Gastroesophageal sphincter (tissue), 4 donors: ENCODE measurements around the gene MYCBP2. TPM values are rescaled to one million over a fixed set of nuclear protein-coding genes. Genes with fewer than 3 reads are reported as not detected.

Experiments
- ATAC-seq: fragments of 150-250 bp; one replicate; pipeline ENCODE4 v1.9.1; 2016; ENCODE audit warnings: mild to moderate bottlenecking, moderate library complexity
- H3K27ac ChIP-seq, 4 donors: fragments of 200-600 bp; sonication (generic) in 3 of 4; 1 replicate in 3 of 4; 2 replicates in 1 of 4; pipeline ENCODE4 v1.5.1; 2016 to 2019
- H3K27me3 ChIP-seq: fragments of 200-600 bp; sonication (generic); one replicate; pipeline ENCODE4 v1.5.1; 2019
- H3K36me3 ChIP-seq, 2 donors: fragments of 200-600 bp; sonication (generic); one replicate each; pipeline ENCODE4 v1.5.1; 2019; ENCODE audit warnings: control low read depth in 1 of 2
- H3K4me1 ChIP-seq, 3 donors: fragments of 200-600 bp; sonication (generic); 1 replicate in 2 of 3; 2 replicates in 1 of 3; pipeline ENCODE4 v1.5.1; 2016 to 2019; ENCODE audit warnings: control low read depth in 2 of 3
- H3K4me3 ChIP-seq, 2 donors: fragments of 200-600 bp; sonication (generic); one replicate each; pipeline ENCODE4 v1.5.1; 2019; ENCODE audit warnings: mild to moderate bottlenecking in 1 of 2, moderate library complexity in 1 of 2
- H3K9me3 ChIP-seq, 3 donors: fragments of 200-600 bp; sonication (generic); one replicate each; pipeline ENCODE4 v1.5.1; 2017 to 2019; ENCODE audit warnings: control low read depth in 2 of 3
- CTCF ChIP-seq, 4 experiments: fragments of 200-600 bp in 2 of 4; fragments of 450-650 bp in 2 of 4; sonication (generic) in 1 of 4; IDR thresholded peaks; one replicate each; pipeline ENCODE4 v1.5.1; 2017 to 2019; ENCODE audit warnings: antibody characterized with exemption in 4 of 4, mild to moderate bottlenecking in 2 of 4, moderate library complexity in 2 of 4
- EP300 ChIP-seq: sonication (generic); formaldehyde crosslinking; IDR thresholded peaks from one replicate; pipeline ENCODE4 v1.6.1; 2017; ENCODE audit warnings: antibody characterized with exemption, mild to moderate bottlenecking
- POLR2A ChIP-seq, 2 donors: fragments of 450-650 bp; IDR thresholded peaks; one replicate each; pipeline ENCODE4 v1.6.1; 2017; ENCODE audit warnings: antibody characterized with exemption in 2 of 2, mild to moderate bottlenecking in 2 of 2, moderate library complexity in 1 of 2
- POLR2AphosphoS5 ChIP-seq: sonication (generic); formaldehyde crosslinking; IDR thresholded peaks from one replicate; pipeline ENCODE4 v1.6.1; 2017; ENCODE audit warnings: antibody characterized with exemption
- WGBS, 2 donors: methylation state at CpG; one replicate each; pipeline ENCODE4 v1.1.5; 2018; ENCODE audit warnings: low coverage in 1 of 2; 5-methylcytosine and 5-hydroxymethylcytosine counted together
- total RNA-seq, 4 donors: library from RNA; depleted of rRNA; stranded (reverse); fragments of >200 nt; gene quantifications; one replicate each; pipeline ENCODE4 v1.1.0, GENCODE V29; 2016

MYCBP2 gene
- total RNA-seq, 4 donors from 2014 or later = 116 to 148 (median 119) TPM

DNA sequence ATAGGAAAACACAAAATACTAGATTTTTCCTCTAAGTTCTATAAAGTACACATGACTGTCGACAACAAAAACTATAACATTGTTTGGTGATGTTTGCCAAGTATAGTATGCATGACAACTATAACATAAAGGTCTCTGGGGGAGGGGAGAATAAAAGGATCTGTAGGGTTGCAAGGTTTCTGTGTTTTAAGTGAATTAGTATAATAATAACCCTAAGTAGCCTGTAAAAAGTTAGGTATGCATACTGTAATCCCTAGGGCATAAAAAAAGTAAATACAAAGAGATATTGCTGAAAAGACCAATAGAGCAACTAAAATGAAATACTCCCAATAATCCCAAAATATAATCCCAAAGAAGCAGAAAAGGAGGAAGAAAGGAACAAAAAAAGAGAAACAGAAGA is 14.6 kb downstream of the MYCBP2 start:
- Histone ChIP-seq H3K4me1 (peaks cover 0 to 52% (median 8%) of the 10 kb centered on the region in 3 donors), H3K9me3 (no peaks in the 10 kb centered on the region), H3K27ac (no peak overlapping the region), H3K27me3 (no peaks in the 10 kb centered on the region), H3K4me3 (no peak overlapping the region), H3K36me3 (peaks cover 0 to 5% of the 10 kb centered on the region in 2 donors)
- ATAC-seq = no peak
- TF ChIP-seq POLR2A (IDR thresholded peaks at IDR 0.05) = no peak
- TF ChIP-seq POLR2AphosphoS5 = no peak
- TF ChIP-seq EP300 = no peak
- no peak for TF ChIP-seq CTCF (IDR thresholded peaks at IDR 0.05)
- 17 to 57% methylated on average over 1 of the region's 1 CpG for WGBS, 2 donors

GRCh38 chr13:77310579-77311279 is 16.2 kb downstream of the MYCBP2 start:
- H3K36me3 ChIP-seq = no peaks in the 10 kb centered on the region
- H3K27me3 ChIP-seq = no peaks in the 10 kb centered on the region
- TF ChIP-seq POLR2A (IDR thresholded peaks at IDR 0.05) = no peak
- H3K4me1 ChIP-seq = peaks cover 0 to 59% (median 10%) of the 10 kb centered on the region in 3 donors
- no peak overlapping the region for H3K27ac ChIP-seq
- H3K4me3 ChIP-seq = no peak overlapping the region
- no peaks in the 10 kb centered on the region for H3K9me3 ChIP-seq
- ATAC-seq = no peak
- 48 to 74% methylated on average over 3 of the region's 3 CpGs for WGBS, 2 donors

DNA sequence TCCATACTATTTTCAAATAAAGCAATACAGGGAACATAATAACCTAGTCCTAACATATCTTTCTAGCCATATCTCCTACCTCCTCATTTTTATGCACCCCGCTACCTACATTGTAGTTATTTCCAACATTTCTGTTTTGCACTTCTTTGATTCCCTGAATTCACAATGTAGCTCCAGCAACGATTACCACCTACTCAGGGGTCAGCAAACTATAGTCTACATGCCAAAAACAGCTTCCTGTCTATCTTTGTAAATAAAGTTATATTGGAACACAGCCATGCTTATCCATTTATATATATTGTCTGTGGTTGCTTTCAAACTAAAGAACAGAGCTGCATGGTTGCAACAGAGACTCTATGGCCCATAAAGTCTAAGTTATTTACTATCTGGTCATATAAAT is 16.7 kb downstream of the MYCBP2 start:
- no peak for TF ChIP-seq EP300
- no peak for TF ChIP-seq CTCF (IDR thresholded peaks at IDR 0.05)
- no peak for TF ChIP-seq POLR2AphosphoS5
- TF ChIP-seq POLR2A (IDR thresholded peaks at IDR 0.05) = no peak
- no peaks in the 10 kb centered on the region for H3K9me3 ChIP-seq
- ATAC-seq = no peak
- 57 to 59% methylated on average over 2 of the region's 2 CpGs for WGBS, 2 donors
- H3K27me3 ChIP-seq = no peaks in the 10 kb centered on the region
- H3K4me1 ChIP-seq = peaks cover 0 to 64% (median 10%) of the 10 kb centered on the region in 3 donors
- H3K4me3 ChIP-seq = no peak overlapping the region
- H3K36me3 ChIP-seq = no peaks in the 10 kb centered on the region
- no peak overlapping the region for H3K27ac ChIP-seq

- Histone ChIP-seq H3K27ac (no peak overlapping the region), H3K4me1 (peaks cover 0 to 65% (median 10%) of the 10 kb centered on the region in 3 donors)
- TF ChIP-seq POLR2AphosphoS5 (no peak), POLR2A (IDR thresholded peaks at IDR 0.05) (no peak)
These were observed 17.6 kb downstream of the MYCBP2 start for GRCh38 chr13:77309254-77309653.

DNA sequence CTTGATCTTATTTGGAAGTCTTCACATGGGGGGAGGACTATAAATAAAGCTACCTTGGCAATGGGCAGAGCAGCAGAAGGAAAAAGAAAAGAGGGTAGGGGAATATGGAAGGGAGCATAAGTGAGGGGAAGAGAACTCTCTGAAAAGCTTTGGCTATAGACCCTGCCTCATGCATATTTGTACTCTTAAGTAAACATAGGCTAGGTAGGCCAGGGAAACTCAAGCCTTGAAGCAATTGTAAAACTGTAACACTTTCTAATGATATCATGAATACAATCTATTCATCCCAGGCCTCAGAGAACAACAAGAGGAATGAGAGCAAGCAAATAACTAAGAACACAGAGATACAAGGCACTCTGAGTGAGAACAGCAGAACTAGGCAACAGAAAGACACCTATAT is 20.4 kb downstream of the MYCBP2 start:
- ATAC-seq = no peak
- no peak for TF ChIP-seq POLR2AphosphoS5
- no peak for TF ChIP-seq CTCF (IDR thresholded peaks at IDR 0.05)
- TF ChIP-seq EP300 = no peak
- no peak for TF ChIP-seq POLR2A (IDR thresholded peaks at IDR 0.05)
- Histone ChIP-seq H3K27me3 (no peaks in the 10 kb centered on the region), H3K9me3 (no peaks in the 10 kb centered on the region), H3K4me3 (no peak overlapping the region), H3K4me1 (peaks cover 0 to 55% (median 7%) of the 10 kb centered on the region in 3 donors), H3K27ac (no peak overlapping the region), H3K36me3 (no peaks in the 10 kb centered on the region)

More at GRCh38 chr13:77309254-77309653, 17.6 kb downstream of the MYCBP2 start:
- 76 to 90% methylated on average over 2 of the region's 2 CpGs for WGBS, 2 donors
- Histone ChIP-seq H3K36me3 (no peaks in the 10 kb centered on the region), H3K9me3 (no peaks in the 10 kb centered on the region), H3K4me3 (no peak overlapping the region), H3K27me3 (no peaks in the 10 kb centered on the region)
- ATAC-seq = no peak

DNA sequence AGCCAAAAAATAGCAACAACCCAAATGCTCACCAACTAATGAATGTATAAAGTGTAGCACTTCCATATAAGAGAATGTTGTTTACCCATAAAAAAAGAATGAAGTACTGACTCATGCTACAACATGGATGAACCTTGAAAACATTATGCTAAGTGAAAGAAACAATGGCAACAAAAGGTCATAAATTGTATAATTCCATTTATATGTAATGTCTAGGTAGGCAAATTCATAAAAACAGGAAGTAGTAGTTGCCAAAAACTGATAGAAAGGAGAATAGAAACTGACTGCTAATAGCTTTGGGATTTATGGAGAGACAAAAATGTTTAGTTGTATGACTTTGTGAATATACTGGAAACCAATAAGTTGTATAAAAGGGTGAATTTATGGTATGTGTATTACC is 21.6 kb downstream of the MYCBP2 start:
- Histone ChIP-seq H3K4me1 (peaks cover 0 to 51% (median 8%) of the 10 kb centered on the region in 3 donors), H3K36me3 (no peaks in the 10 kb centered on the region), H3K27me3 (no peaks in the 10 kb centered on the region), H3K9me3 (no peaks in the 10 kb centered on the region), H3K27ac (no peak overlapping the region), H3K4me3 (no peak overlapping the region)
- no peak for ATAC-seq
- TF ChIP-seq CTCF (IDR thresholded peaks at IDR 0.05) (no peak), POLR2A (IDR thresholded peaks at IDR 0.05) (no peak), EP300 (no peak), POLR2AphosphoS5 (no peak)
